ENCODE measurements around the gene MXD1.

Gene MXD1

GRCh38 chr2:69977906-69978482, 63.1 kb downstream of the MXD1 start:
- DNase-seq (ENCODE audit: low read depth), result no peak

GRCh38 chr2:69979902-69980807, 65.2 kb downstream of the MXD1 start:
- no peak for DNase-seq (ENCODE audit: low read depth)

GRCh38 chr2:69983392-69983966, 68.6 kb downstream of the MXD1 start:
- DNase-seq (ENCODE audit: low read depth), result no peak

GRCh38 chr2:69985216-69985615, 70.3 kb downstream of the MXD1 start:
- DNase-seq (ENCODE audit: low read depth), result no peak

GRCh38 chr2:69985688-69986087, 70.8 kb downstream of the MXD1 start:
- DNase-seq (ENCODE audit: low read depth), result no peak

- no peak for DNase-seq (ENCODE audit: low read depth)
These were observed 71.8 kb downstream of the MXD1 start for GRCh38 chr2:69986691-69987090.

- DNase-seq (ENCODE audit: low read depth), result no peak
These were observed 73.3 kb downstream of the MXD1 start for GRCh38 chr2:69988086-69988635.

GRCh38 chr2:69989009-69989408, 74.1 kb downstream of the MXD1 start:
- DNase-seq (ENCODE audit: low read depth), result no peak

GRCh38 chr2:69989441-69990105, 74.7 kb downstream of the MXD1 start:
- no peak for DNase-seq (ENCODE audit: low read depth)

All from ELR (cell line).